Testis (tissue), 3 donors: ENCODE measurements around the gene UPB1. TPM values are rescaled to one million over a fixed set of nuclear protein-coding genes. Genes with fewer than 3 reads are reported as not detected.

Source experiments
- DNase-seq: peaks from one replicate; pipeline ENCODE4 v3.0.0-alpha.2; 2019
- H3K27ac ChIP-seq, 2 donors: fragments of 200-600 bp; sonication (generic); one replicate each; pipeline ENCODE4 v1.5.1; 2019
- H3K27me3 ChIP-seq: fragments of 200-600 bp; sonication (generic); one replicate; pipeline ENCODE4 v1.5.1; 2019
- H3K36me3 ChIP-seq: fragments of 200-600 bp; sonication (generic); one replicate; pipeline ENCODE4 v1.5.1; 2017; ENCODE audit warnings: low read depth; ENCODE audit errors: missing control alignments
- H3K4me1 ChIP-seq: fragments of 200-600 bp; sonication (generic); one replicate; pipeline ENCODE4 v1.5.1; 2019
- H3K4me3 ChIP-seq, 2 donors: fragments of 200-600 bp; sonication (generic); one replicate each; pipeline ENCODE4 v1.5.1; 2017 to 2019
- H3K9me3 ChIP-seq: fragments of 200-600 bp; sonication (generic); one replicate; pipeline ENCODE4 v1.5.1; 2017
- POLR2A ChIP-seq: fragments of 450-650 bp; IDR thresholded peaks from one replicate; pipeline ENCODE4 v1.6.1; 2017; ENCODE audit warnings: antibody characterized with exemption, mild to moderate bottlenecking, moderate library complexity
- WGBS, 2 donors: methylation state at CpG; one replicate each; pipeline ENCODE4 v1.1.5; 2018; 5-methylcytosine and 5-hydroxymethylcytosine counted together
- intact Hi-C: fragments of 100-400 bp; cut with DNase I; formaldehyde crosslinking; loops from one replicate; pipeline ENCODE4 v1.15.1; 2023; ENCODE audit warnings: low total_unique reads
- polyA plus RNA-seq: library from polyadenylated mRNA; stranded (reverse); fragments of 350-450 nt; fragmentation: Illumina TruSeq; extraction: RNeasy Lipid Tissue Mini Kit (QIAGEN cat#74804); gene quantifications from one replicate; pipeline ENCODE4 v1.2.3, GENCODE V29; 2014; ENCODE audit warnings: low read depth, low replicate concordance; ENCODE audit not compliant: insufficient read depth
- total RNA-seq, 2 donors: library from RNA; depleted of rRNA; stranded (reverse); fragments of >200 nt; gene quantifications; one replicate each; pipeline ENCODE4 v1.2.3, GENCODE V29; 2016
- TF ChIP-seq, protein P1 (sequence below), 3 experiments: fragments of 450-650 bp in 2 of 3; fragments of 200-600 bp in 1 of 3; sonication (generic) in 1 of 3; IDR thresholded peaks; one replicate each; pipeline ENCODE4 v1.5.1; 2016 to 2019; ENCODE audit warnings: antibody characterized with exemption in 3 of 3, mild to moderate bottlenecking in 2 of 3, moderate library complexity in 1 of 3

The UPB1 gene
- total and polyA plus RNA-seq, 3 donors from 2014 or later, result 6.7 to 12.1 (median 11.5) TPM

DNA sequence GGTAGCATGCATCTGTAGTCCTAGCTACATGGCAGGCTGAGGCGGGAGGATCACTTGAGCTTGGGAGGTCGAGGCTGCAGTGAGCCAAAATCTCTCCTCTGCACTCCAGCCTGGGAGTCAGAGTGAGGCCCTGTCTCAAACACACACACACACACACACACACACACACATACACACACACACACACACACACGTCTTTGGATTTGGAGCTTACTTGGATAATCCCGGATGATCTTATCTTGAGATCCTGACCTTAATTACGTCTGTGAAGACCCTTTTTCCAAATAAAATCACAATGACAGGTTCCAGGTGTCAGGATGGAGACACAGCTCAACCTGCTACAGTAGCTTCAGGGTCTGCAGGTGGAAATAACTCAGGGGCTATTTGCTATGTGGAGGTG lies 1.1 kb downstream of the UPB1 start:
- TF ChIP-seq POLR2A, result no peak
- TF ChIP-seq, protein P1, sequence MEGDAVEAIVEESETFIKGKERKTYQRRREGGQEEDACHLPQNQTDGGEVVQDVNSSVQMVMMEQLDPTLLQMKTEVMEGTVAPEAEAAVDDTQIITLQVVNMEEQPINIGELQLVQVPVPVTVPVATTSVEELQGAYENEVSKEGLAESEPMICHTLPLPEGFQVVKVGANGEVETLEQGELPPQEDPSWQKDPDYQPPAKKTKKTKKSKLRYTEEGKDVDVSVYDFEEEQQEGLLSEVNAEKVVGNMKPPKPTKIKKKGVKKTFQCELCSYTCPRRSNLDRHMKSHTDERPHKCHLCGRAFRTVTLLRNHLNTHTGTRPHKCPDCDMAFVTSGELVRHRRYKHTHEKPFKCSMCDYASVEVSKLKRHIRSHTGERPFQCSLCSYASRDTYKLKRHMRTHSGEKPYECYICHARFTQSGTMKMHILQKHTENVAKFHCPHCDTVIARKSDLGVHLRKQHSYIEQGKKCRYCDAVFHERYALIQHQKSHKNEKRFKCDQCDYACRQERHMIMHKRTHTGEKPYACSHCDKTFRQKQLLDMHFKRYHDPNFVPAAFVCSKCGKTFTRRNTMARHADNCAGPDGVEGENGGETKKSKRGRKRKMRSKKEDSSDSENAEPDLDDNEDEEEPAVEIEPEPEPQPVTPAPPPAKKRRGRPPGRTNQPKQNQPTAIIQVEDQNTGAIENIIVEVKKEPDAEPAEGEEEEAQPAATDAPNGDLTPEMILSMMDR (IDR thresholded peaks at IDR 0.05), result no peak
- no peaks in the 10 kb centered on the region for H3K36me3 ChIP-seq
- no peak overlapping the region for H3K4me3 ChIP-seq
- no peaks in the 10 kb centered on the region for H3K27me3 ChIP-seq
- no peak for DNase-seq
- 79 to 87% methylated on average over 5 of the region's 5 CpGs for WGBS, 2 donors
- intact Hi-C loops, result no loop called here
- peaks cover 4% of the 10 kb centered on the region for H3K4me1 ChIP-seq
- H3K27ac ChIP-seq, result no peak overlapping the region
- H3K9me3 ChIP-seq, result no peaks in the 10 kb centered on the region

DNA sequence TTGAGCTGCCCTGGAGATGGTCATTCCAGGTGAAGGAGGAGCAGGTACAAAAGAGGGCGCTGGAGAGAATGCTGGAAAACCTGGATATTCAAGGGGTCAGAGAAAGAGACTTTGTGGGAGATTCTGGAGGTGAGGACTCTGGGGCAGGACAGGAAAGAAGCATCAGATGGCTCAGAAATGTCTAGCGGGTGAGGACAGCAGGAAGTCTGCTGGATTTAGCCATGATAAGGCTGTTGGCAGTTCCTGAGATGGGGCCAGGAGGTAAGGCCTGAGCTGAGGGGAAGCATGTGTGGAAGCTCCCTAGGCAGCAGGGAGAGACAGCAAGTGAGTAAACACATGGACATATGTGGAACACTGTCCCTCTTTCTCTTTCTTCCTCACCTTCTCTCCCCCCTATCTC lies 1.5 kb downstream of the UPB1 start:
- Histone ChIP-seq H3K27me3 (no peaks in the 10 kb centered on the region), H3K4me3 (no peak overlapping the region), H3K27ac (no peak overlapping the region), H3K9me3 (no peaks in the 10 kb centered on the region), H3K4me1 (peaks cover 4% of the 10 kb centered on the region), H3K36me3 (no peaks in the 10 kb centered on the region)
- WGBS, 2 donors, result 92 to 98% methylated on average over 2 of the region's 2 CpGs
- DNase-seq, result no peak
- intact Hi-C loops, result no loop called here
- TF ChIP-seq POLR2A, result no peak
- TF ChIP-seq, protein P1 (IDR thresholded peaks at IDR 0.05), result no peak

DNA sequence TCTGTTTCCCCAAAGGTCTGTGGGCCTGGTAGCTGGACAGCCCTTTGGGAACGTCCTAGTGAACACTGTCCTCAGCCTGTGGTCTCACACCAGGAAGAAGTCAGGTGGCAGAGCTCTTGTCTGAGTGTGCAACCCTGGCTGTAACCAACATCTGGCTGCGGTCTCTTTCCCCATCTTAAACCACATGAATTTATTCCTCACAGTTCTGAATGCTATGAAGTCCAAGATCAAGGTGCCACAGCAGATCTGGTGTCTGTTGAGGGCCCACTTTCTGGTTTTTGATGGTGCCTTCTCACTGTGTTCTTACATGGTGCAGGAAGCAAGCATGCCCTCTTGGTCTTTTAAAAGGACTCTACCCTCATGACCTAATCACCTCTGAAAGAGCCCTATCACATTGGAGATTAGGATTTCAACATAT lies 2.7 kb downstream of the UPB1 start:
- H3K27me3 ChIP-seq, result no peaks in the 10 kb centered on the region
- no peak overlapping the region for H3K4me3 ChIP-seq
- peaks cover 4% of the 10 kb centered on the region for H3K4me1 ChIP-seq
- H3K36me3 ChIP-seq, result no peaks in the 10 kb centered on the region
- intact Hi-C loops, result no loop called here
- no peak for TF ChIP-seq POLR2A
- TF ChIP-seq, protein P1 (IDR thresholded peaks at IDR 0.05), result no peak
- 83 to 89% methylated on average over 2 of the region's 2 CpGs for WGBS, 2 donors
- H3K27ac ChIP-seq, result no peak overlapping the region
- no peaks in the 10 kb centered on the region for H3K9me3 ChIP-seq
- no peak for DNase-seq

DNA sequence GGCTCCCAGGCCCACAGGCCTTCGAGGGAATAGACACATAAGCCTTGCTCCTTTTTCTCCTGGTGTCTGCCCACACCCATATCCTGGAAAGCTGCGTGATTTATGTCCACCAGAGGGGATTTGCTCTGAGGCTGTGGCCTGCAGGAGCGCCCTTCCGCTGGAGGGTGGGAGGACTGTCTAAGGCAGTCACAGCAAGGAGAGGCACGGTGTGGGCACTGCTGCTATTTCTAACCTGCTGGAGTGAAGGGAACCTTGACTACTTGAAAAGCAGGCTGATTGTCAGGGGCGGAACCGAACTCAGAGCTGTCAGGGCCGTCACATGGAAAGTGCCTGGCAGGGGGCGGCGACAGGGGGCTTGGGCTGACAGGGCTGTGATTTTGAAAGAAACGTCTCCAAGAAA lies 3.7 kb downstream of the UPB1 start:
- Histone ChIP-seq H3K27me3 (no peaks in the 10 kb centered on the region), H3K27ac (no peak overlapping the region), H3K9me3 (no peaks in the 10 kb centered on the region), H3K4me3 (no peak overlapping the region), H3K4me1 (peaks cover 4% of the 10 kb centered on the region), H3K36me3 (no peaks in the 10 kb centered on the region)
- intact Hi-C loops, result no loop called here
- no peak for TF ChIP-seq POLR2A
- TF ChIP-seq, protein P1 (IDR thresholded peaks at IDR 0.05), result no peak
- no peak for DNase-seq
- 94 to 96% methylated on average over 10 to 11 of the region's 11 CpGs for WGBS, 2 donors

DNA sequence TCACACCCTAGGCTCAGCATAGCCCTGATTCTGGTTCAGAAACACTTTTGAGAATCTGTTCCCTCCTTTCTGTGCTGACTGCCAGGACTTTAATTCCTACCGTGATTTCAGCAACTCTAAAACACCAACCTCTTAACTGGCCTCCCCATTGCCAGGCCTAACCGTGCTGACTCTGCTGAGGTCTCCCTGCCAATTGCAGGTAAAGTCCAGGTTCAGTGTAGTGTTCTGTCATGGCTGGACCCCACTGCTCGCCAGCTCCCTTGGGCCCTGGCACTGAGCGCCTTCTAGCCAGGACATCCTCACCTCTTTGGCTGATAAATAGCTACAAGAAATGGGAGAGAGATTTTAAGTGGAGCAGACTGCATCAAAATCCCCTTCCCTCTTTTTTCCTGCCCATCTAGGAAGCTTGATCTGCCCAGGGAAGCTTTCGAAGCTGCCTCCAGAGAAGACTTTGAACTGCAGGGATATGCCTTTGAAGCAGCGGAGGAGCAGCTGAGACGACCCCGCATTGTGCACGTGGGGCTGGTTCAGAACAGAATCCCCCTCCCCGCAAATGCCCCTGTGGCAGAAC lies 4.7 kb downstream of the UPB1 start:
- no peak overlapping the region for H3K4me3 ChIP-seq
- no peak overlapping the region for H3K27ac ChIP-seq
- no peaks in the 10 kb centered on the region for H3K36me3 ChIP-seq
- no peaks in the 10 kb centered on the region for H3K27me3 ChIP-seq
- no peaks in the 10 kb centered on the region for H3K4me1 ChIP-seq
- TF ChIP-seq POLR2A, result no peak
- TF ChIP-seq, protein P1 (IDR thresholded peaks at IDR 0.05), result no peak
- no peaks in the 10 kb centered on the region for H3K9me3 ChIP-seq
- DNase-seq, result no peak
- intact Hi-C loops, result loop anchor here (10.0 kb wide), 2 partner anchors 75 to 175 kb away; partner anchors contain the start of gene ADORA2A
- WGBS, 2 donors, result 89 to 96% methylated on average over 10 of the region's 10 CpGs
